HG02943 (cell line): Measurements from ENCODE around the gene UBL7.
"Not testable (repeated sequence)": the region's sequence is repeated elsewhere in the genome, so short reads cannot be mapped to it uniquely, and the experiment has no call there.

Source experiments
- ATAC-seq: cut with Tn5 transposase; IDR thresholded peaks from one replicate; pipeline ENCODE4 v1.9.1; 2021; ENCODE audit warnings: mild to moderate bottlenecking, low read depth, moderate library complexity; ENCODE audit not compliant: unreplicated experiment

The UBL7 gene

GRCh38 chr15:74460871-74461846, at the start of gene UBL7:
UBL7 (minus strand) TSS chr15:74461160; CDS start chr15:74458867, 2,293 bp downstream.
- ATAC-seq: peak; percentile 90

- no peak for ATAC-seq
These were observed 45.5 kb upstream of the UBL7 start for GRCh38 chr15:74506515-74506840.

- ATAC-seq: no peak
These were observed 45.0 kb upstream of the UBL7 start for GRCh38 chr15:74505837-74506514.

DNA sequence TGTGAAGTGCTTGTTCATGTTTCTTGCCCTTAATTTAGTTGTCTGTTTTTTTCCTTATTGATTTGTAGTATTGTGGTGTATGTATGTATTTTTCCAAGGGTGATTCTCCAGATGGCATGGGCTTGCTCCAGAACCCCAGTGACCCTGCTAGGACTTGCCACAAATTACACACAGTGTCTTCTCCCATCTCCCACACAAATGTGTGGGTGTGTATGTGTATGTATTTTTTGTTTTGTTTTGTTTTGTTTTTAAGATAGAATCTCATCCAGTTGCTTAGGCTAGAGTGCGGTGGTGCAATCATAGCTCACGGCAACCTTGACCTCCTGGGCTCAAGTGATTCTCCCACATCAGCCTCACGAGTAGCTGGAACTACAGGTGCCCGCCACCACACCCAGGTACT, 43.9 kb upstream of the UBL7 start:
- no peak for ATAC-seq

DNA sequence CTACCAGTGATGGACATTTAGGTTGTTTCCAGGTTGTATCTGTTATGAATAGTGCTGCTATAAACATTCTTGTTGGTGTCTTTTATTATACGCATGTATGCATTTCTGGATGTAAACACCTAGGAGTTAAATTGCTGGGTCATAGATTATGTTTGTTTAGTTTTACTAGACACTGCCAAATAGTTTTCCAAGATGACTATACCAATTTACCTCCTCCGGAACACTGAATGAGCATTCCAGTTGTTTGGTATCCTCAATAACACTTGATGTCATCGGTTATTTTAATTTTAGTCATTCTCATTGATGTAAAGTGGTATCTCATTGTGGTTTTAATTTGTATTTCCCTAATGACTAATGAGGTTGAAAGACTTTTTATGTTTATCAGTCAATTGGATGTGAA, 43.5 kb upstream of the UBL7 start:
- ATAC-seq: no peak

DNA sequence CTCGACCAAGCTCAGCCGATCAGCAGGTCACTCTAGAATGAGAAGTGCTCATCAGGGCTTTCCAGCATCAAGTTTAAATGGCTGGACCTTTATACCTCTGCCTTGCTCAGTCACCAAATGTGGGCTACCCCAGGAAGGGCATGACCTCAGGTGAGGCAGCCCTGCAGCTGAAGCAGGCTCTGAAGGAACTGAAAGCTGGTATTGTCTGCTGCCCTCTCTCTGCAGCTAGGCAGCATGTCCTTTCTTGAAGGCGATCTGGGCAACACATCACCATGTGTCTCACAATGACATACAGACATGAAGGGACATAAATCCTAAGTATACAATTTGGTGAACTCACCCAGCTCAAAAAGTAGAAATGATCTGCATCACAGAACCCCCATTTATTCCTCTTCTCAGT, 41.3 kb upstream of the UBL7 start:
- no peak for ATAC-seq

- no peak for ATAC-seq
These were observed 39.4 kb upstream of the UBL7 start for GRCh38 chr15:74500401-74500800.

GRCh38 chr15:74499366-74499765, 38.4 kb upstream of the UBL7 start:
- ATAC-seq: no peak

DNA sequence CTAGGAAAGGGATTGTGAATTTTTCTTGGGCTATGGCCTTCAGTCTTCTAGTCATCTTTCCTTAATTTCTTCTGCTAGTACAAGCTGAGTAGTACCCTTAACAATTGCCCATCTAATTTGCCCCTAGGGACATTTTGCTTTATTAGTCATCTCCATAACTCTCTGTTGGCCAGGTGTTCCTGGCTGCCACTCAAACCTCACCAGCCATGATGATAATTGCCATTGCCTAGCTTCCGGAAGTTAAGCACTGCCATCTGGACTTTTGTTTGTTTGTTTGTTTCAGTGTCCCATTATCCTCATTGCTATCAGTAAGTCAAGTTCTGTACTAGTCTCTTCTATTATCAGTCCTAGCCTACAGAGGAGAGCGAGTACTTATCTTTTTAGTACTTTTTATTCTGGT, 36.6 kb upstream of the UBL7 start:
- ATAC-seq: no peak

GRCh38 chr15:74496648-74497047, 35.7 kb upstream of the UBL7 start:
- no peak for ATAC-seq

DNA sequence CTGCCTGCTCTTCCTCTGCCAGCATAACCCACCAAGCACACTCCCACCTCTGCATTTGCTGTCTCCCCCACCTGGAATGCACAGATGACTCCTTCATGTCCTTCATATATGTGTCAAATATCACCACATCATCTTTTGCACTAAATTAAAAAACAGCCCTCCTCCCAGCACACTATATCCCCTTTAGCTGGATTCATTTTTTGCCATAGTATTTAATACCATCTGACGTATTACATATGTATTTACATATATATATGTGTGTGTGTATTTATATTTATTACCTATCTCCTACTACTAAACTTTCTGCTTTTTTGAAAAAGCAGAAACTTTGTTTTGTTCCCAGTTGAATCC, 29.4 kb upstream of the UBL7 start:
- ATAC-seq: no peak

GRCh38 chr15:74489518-74490338, 28.8 kb upstream of the UBL7 start:
- ATAC-seq: no peak

DNA sequence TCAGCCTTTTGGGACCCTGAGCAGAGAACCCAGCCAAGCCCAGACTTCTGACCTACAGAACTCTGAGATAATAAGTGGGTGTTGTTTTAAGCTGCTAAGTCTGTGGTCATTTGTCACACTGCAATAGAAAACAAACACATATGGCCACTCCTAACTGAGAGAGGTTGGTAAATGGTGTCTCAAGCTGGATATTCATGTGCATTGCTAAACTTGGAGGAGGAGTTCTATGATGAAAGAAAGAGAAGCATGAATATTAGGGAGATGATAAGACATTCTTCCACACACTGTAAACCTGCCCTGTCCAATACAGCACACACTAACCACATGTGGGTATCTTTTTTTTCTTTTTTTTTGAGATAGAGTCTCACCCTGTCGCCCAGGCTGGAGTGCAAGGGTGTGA, 27.8 kb upstream of the UBL7 start:
- no peak for ATAC-seq

DNA sequence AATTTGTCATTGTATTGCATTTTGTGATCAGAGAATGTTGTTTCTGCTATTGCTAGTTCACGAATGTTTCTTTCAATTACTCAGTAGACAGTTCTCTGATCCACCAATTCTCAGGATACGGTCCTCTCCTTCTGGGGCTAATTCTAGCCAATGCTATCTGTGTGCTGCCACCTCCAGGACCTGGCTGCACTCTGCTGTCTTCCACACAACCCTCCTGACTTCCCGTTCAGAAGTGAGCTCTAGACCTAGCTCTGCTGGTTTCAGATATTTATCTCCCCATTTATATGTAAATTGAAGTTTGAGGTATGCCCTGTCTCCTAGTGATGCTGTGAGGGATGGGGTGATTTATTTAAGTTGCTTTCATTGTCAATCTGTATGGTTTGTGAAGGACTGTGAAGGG, 21.7 kb upstream of the UBL7 start:
- ATAC-seq: no peak

DNA sequence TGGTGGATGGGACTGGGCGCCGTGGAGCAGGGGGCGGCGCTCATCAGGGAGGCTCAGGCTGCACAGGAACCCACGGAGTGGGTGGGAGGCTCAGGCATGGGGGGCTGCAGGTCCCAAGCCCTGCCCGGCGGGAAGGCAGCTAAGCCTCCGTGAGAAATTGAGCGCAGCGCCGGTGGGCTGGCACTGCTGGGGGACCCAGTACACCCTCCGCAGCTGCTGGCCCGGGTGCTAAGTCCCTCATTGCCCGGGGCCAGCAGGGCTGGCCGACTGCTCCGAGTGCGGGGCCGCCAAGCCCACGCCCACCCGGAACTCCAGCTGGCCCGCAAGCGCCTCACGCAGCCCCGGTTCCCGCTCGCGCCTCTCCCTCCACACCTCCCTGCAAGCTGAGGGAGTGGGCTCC, 19.4 kb upstream of the UBL7 start:
- ATAC-seq: not testable (repeated sequence)

GRCh38 chr15:74471621-74472020, 10.7 kb upstream of the UBL7 start:
- not testable (repeated sequence) for ATAC-seq

- ATAC-seq: no peak
These were observed 9.9 kb upstream of the UBL7 start for GRCh38 chr15:74470631-74471395.

GRCh38 chr15:74468341-74469032, 7.5 kb upstream of the UBL7 start:
- no peak for ATAC-seq

DNA sequence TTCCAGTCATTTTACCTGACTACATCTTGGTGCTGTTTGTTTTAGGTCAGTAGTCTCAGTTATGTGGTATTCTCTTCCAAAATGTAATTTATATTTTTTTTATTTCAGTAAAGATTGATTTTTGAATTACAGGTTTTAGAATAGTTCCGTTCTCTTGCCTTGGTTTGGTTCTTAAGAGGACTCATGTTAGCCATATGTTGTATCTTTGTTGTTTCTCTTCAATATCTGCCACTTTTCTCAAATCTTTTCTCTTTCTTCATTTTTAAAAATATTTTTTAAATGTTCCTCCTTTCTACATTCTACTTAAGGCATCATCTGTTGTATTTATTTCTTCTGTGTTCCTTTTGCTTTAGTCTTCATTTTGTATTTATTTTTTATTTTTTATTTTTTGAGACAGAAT, 5.6 kb upstream of the UBL7 start:
- ATAC-seq: no peak

DNA sequence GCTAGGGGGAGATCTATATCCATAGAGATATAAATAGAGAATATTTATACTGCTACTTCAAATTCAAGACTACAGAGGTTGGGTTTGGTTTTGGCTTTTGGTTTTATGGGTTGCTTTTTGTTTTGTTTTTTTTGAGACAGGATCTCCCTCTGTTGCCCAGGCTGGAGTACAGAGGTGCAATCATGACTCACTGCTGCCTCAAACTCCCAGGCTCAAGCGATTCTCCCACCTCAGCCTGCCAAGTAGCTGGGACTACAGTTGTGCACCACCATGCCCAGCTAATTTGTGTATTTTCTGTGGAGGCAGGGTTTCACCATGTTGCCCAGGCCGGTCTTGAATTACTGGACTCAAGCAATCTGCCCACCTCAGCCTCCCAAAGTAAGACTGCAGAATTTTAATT, 3.9 kb upstream of the UBL7 start:
- no peak for ATAC-seq
